T-helper 17 cell (primary cell): Measurements from ENCODE around the gene DHX38. TPM values are rescaled to one million over a fixed set of nuclear protein-coding genes. Genes with fewer than 3 reads are reported as not detected.

Source experiments
- ATAC-seq: fragments of 150-1000 bp; cut with Tn5 transposase; 2 replicates; pipeline ENCODE4 v1.10.0; 2021; ENCODE audit warnings: mild to moderate bottlenecking, moderate library complexity
- DNase-seq, 3 donors: peaks; one replicate each; pipeline versions ENCODE4 v3.0.0 to v3.0.0-alpha.2; 2020 to 2021
- H3K9me3 ChIP-seq: one replicate; pipeline ENCODE4 v1.7.0; 2013; ENCODE audit warnings: low read length, mild to moderate bottlenecking; ENCODE audit not compliant: control insufficient read depth, poor library complexity, severe bottlenecking
- H3K27ac Mint-ChIP-seq: one replicate; pipeline ENCODE4 v1.8.0; 2022; ENCODE audit warnings: mild to moderate bottlenecking, moderate library complexity, mixed read lengths
- H3K27me3 Mint-ChIP-seq: one replicate; pipeline ENCODE4 v1.8.0; 2022; ENCODE audit warnings: mixed read lengths
- H3K36me3 Mint-ChIP-seq: one replicate; pipeline ENCODE4 v1.8.0; 2022; ENCODE audit warnings: low read depth, mixed read lengths
- H3K4me1 Mint-ChIP-seq: one replicate; pipeline ENCODE4 v1.8.0; 2022; ENCODE audit warnings: mild to moderate bottlenecking, mixed read lengths
- H3K4me3 Mint-ChIP-seq: one replicate; pipeline ENCODE4 v1.8.0; 2022; ENCODE audit warnings: mild to moderate bottlenecking, moderate library complexity, mixed read lengths
- total RNA-seq, 4 donors: library from RNA in 2 of 4; stranded (reverse) in 2 of 4; gene quantifications; one replicate each; pipeline ENCODE4 v1.2.3 and lab custom pipeline; 2022 to 2026

DHX38 gene
- total RNA-seq, 2 donors from 2014 or later: 93.5 to 122 TPM

DNA sequence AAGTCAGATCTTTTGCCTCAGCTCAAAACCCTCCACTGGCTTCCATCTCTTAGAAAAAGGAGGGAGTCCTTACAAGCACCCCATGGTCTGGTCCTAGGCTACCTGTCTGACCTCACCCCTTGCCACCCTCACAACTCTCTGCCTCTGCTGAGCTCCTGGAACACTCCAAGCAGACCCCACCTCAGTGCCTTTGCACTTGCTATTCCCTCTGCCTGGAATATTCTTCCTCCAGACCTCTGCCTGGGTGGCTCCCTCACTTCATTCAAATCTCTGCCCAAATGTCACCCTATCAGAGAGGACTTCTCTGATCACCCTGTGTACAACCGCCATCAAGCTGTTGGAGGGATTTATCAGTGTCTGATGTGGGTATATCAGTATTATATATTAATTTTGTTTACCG, 40.9 kb downstream of the DHX38 start:
- H3K9me3 ChIP-seq: no peaks in the 10 kb centered on the region
- no peak for ATAC-seq
- Mint-ChIP-seq H3K27me3 (peaks cover 18% of the 10 kb centered on the region), H3K4me1 (peaks cover 4% of the 10 kb centered on the region), H3K36me3 (no peaks in the 10 kb centered on the region), H3K27ac (no peak overlapping the region), H3K4me3 (no peak overlapping the region)
- no peak for DNase-seq

DNA sequence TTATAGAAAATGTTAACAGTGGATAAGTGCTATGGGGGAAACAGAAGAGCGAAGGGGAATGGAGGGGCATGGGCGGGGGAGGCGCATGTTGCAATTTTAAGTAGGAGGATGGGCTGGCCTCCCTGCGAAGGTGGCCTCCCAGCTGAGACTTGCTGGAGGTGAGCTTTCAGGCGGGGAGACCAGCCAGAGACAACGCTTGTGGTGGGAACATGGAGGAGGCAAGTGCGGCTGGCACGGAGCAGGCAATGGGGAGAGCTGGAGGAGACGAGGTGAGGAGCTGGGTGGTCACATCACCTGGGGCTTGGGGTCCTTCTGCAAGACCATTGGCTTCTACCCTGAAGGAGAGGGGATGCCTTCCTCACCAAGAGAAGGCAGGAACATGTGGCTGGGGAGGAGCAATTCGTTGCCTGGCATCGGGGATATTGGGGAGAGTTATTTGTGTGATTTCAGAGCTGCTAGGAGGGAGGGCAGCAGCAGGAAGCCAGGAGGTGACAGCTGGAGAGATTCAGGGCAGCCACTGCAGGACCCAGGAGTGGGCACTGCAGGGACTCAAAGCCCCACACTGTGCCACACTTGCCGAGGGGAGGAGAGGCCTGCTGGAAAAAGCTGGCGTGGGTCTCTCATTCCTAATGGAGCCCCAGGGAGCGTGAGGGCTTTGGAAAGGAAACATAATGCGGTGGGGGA, 43.9 kb downstream of the DHX38 start:
- H3K4me1 Mint-ChIP-seq: no peaks in the 10 kb centered on the region
- peaks cover 16% of the 10 kb centered on the region for H3K27me3 Mint-ChIP-seq
- peak overlapping the region; percentile 10 for H3K27ac Mint-ChIP-seq
- DNase-seq (no peak), ATAC-seq (no peak)
- H3K4me3 Mint-ChIP-seq: no peak overlapping the region
- H3K9me3 ChIP-seq: no peaks in the 10 kb centered on the region
- H3K36me3 Mint-ChIP-seq: no peaks in the 10 kb centered on the region

DNA sequence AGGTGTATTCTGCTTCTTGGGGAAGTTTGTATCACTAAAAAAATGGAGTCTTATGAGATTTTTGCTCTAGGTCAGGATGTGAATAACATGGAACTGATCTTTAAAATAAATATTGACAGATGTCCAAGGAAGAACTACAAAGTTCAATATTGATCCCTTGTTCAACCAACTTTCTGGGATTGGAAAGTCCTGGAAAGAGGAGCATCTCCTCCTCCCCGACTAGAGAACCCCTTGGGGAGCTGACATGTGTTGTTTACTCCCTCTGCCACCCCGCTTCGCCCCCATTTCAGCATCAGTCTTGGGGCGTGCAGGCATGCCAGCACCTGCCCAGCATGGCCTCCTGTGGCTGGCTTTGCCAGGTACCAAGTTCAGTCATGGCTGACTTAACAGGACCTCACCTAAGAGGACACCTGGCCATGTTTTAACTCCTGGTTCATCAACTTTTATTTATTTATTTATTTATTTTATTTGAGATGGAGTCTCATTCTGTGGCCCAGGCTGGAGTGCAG, 44.5 kb downstream of the DHX38 start:
- Mint-ChIP-seq H3K36me3 (peaks cover under 1% of the 10 kb centered on the region), H3K27me3 (peaks cover 19% of the 10 kb centered on the region), H3K4me1 (no peaks in the 10 kb centered on the region), H3K27ac (no peak overlapping the region), H3K4me3 (no peak overlapping the region)
- H3K9me3 ChIP-seq: no peaks in the 10 kb centered on the region
- ATAC-seq (no peak), DNase-seq (no peak)

DNA sequence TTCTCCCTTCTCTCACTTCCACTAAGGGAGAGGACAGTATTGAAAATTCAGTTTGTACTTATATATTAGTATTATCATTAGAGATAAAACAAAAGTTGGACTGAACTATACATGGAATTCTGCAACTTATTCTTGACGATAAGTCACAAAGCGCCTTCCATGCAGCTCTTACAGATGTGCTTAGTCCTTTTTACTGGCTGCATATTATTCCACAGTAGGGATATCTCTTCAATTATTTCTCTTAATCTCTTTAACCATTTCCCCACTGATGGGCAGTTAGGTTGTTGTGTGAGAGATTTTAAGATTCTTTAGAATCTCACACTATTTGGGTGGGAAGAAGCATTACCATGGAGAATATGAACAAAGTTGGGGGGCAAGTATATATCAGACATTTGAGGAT, 46.3 kb downstream of the DHX38 start:
- ATAC-seq (no peak), DNase-seq (no peak)
- Mint-ChIP-seq H3K36me3 (peaks cover 2% of the 10 kb centered on the region), H3K4me3 (no peak overlapping the region), H3K27ac (no peak overlapping the region), H3K4me1 (no peaks in the 10 kb centered on the region), H3K27me3 (peaks cover 21% of the 10 kb centered on the region)
- H3K9me3 ChIP-seq: no peaks in the 10 kb centered on the region

DNA sequence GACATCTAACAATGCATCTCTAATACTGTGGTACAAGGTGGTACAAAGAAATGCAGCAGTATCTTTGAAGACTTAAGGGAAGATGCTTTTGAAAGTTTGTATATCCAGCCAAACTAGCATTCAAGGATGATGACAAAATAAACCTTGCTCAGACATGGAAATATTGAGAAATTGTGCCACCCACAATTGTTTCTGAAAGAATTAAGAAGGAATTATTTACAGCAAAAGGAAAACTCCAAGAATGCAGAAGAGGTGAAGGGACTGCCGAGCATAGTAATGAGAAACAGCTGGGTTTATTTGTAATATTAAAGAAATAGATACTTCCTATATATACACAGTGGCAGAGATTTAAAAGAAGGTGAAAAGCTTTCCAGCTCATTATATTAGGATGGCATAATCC, 48.8 kb downstream of the DHX38 start:
- ATAC-seq (no peak), DNase-seq (no peak)
- Mint-ChIP-seq H3K36me3 (peaks cover 2% of the 10 kb centered on the region), H3K27ac (no peak overlapping the region), H3K27me3 (peaks cover 16% of the 10 kb centered on the region), H3K4me3 (no peak overlapping the region), H3K4me1 (no peaks in the 10 kb centered on the region)
- no peaks in the 10 kb centered on the region for H3K9me3 ChIP-seq

DNA sequence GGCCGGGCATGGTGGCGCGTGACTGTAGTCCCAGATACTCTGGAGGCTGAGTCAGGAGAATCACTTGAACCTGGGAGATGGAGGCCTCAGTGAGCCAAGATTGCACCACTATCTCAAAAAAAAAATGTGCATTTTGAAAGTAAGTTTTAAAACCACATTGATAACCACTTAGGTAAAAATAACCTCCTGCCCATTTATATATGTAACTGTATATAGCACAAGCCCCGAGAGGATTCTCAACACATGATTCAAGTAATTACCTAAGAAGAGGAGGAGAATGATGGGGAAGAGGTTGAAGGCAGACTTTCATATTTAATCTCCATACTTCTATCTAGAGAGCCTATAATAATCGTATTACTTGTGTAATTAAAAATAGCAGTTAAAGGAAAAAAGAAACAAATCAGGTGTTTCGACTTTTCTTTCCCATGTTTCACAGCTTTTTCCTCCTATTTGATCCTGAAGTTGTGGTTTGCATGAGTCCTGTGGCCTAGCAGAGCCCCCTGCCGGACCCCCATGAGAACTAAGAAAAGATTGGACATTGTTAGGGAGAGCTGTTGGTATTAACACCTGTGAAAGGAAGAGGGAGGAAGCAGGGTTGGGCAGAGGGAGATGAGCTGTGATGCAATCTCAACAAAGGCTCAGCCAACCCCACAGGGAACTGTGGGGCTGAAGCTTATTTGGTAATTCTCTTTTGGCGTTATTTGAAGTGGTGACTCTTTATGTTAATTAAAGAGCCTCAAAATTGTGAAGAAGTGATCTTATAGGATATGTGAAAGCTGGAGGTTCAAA, 56.2 kb downstream of the DHX38 start:
- H3K9me3 ChIP-seq: no peaks in the 10 kb centered on the region
- Mint-ChIP-seq H3K4me3 (no peak overlapping the region), H3K4me1 (peaks cover 2% of the 10 kb centered on the region), H3K27ac (peak overlapping the region; percentile 29), H3K27me3 (peaks cover 6% of the 10 kb centered on the region), H3K36me3 (no peaks in the 10 kb centered on the region)
- ATAC-seq: no peak
- DNase-seq: no peak

DNA sequence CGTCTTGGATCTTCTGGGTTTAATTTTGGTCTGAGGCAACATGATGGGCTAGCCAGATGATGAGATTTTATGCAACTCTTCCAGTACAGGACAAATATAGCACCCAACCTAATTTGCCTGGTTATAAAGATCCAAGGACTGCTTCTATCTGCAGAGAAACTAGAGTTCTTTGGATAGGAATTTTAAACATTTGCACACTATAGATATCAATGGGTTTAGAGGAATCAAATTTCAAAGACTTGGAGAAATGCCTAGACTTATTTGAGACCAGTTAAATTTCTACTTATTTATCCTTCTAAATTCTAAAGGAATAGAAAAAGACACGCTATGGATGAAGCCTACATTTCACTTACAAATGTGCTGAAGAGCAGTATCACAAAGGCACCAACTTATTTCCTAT, 65.7 kb downstream of the DHX38 start:
- Mint-ChIP-seq H3K4me3 (no peak overlapping the region), H3K36me3 (no peaks in the 10 kb centered on the region), H3K4me1 (no peaks in the 10 kb centered on the region), H3K27ac (no peak overlapping the region), H3K27me3 (peaks cover 21% of the 10 kb centered on the region)
- DNase-seq: no peak
- no peak for ATAC-seq
- H3K9me3 ChIP-seq: no peaks in the 10 kb centered on the region

DNA sequence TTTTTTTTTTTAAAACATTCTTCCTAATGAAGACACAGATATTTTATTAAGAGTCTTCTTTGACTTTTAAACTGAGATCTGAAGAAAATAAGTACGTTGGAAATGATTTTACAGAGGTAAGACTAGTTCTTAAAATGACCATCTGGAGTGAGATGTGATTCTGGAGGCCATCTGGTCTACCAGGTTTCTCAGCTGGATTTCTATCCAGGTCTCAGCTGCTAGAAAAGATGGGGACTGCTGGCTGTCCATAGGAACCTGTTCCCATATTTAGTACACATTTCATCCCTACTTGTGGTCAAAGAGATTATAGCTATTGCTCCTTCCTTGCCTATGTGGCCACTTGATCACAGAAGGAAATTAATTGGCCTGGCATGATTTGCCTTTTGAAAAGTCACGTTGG, 66.2 kb downstream of the DHX38 start:
- no peak for DNase-seq
- no peaks in the 10 kb centered on the region for H3K9me3 ChIP-seq
- ATAC-seq: no peak
- Mint-ChIP-seq H3K4me1 (no peaks in the 10 kb centered on the region), H3K4me3 (no peak overlapping the region), H3K27me3 (peaks cover 25% of the 10 kb centered on the region), H3K36me3 (no peaks in the 10 kb centered on the region), H3K27ac (no peak overlapping the region)

DNA sequence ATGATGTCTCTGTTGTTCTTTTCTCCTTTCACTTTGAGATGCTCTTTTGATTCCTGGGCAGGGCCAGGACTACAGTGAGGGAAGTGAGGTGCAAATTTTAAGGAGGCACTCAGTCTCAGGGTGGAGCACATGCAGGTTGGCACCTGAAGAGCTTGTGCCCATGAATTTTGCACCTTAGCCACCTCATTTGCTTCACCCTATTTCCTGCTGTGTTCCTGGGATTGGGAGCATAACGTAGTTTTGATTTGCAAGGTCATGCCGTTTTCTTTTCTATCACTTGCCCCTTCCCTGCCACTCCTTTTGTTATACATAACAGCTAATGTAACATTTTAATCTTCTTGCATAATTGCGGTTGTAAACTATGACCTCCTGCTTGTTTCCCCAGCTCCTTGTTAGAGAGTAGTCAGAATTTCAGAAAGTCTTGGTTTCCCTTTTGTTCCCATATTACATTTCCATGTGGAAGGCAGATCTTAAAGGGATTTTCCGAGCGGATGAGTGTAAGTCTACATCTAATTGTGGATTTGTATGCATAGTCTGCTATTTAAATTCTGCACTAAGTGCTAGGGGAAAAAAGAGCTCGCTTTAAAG, 68.6 kb downstream of the DHX38 start:
- H3K9me3 ChIP-seq: no peaks in the 10 kb centered on the region
- peaks cover 29% of the 10 kb centered on the region for H3K27me3 Mint-ChIP-seq
- no peaks in the 10 kb centered on the region for H3K4me1 Mint-ChIP-seq
- no peak overlapping the region for H3K4me3 Mint-ChIP-seq
- no peak for ATAC-seq
- no peak for DNase-seq
- no peaks in the 10 kb centered on the region for H3K36me3 Mint-ChIP-seq
- H3K27ac Mint-ChIP-seq: no peak overlapping the region

Other genes with a start within 250 kb of the DHX38 start
- gene ATXN1L, start 247.9 kb upstream of the DHX38 start, total RNA-seq: 10 to 100 TPM; 39.9 to 46.3 TPM
- gene ZNF821, start 209.7 kb upstream of the DHX38 start, total RNA-seq: 10 to 100 TPM; 12.2 to 14.1 TPM
- 100 to 1,000 TPM; 262 to 283 TPM for gene IST1, start 198.3 kb upstream of the DHX38 start, total RNA-seq
- under 1 TPM in 1 of 2 donors, not detected in 1; 0.34 TPM for gene PKD1L3, start 93.4 kb upstream of the DHX38 start, total RNA-seq
- gene DHODH, start 85.1 kb upstream of the DHX38 start, total RNA-seq: 1 to 10 TPM; 5.0 to 5.9 TPM
- gene HP, start 39.3 kb upstream of the DHX38 start, total RNA-seq: under 1 TPM in 1 of 2 donors, not detected in 1; 0.57 TPM
- gene HPR, start 30.6 kb upstream of the DHX38 start, total RNA-seq: not detected
- gene TXNL4B, start 227 bp upstream of the DHX38 start, total RNA-seq: 10 to 100 TPM; 11.3 to 14.0 TPM
- 1 to 10 TPM; 1.6 to 3.4 TPM for gene PMFBP1, start 78.3 kb downstream of the DHX38 start, total RNA-seq